BE2C (cell line): ENCODE results near the gene CRYM.
"Not testable (repeated sequence)": the region's sequence is repeated elsewhere in the genome, so short reads cannot be mapped to it uniquely, and the experiment has no call there.

Experiments
- DNase-seq: peaks from one replicate; pipeline ENCODE4 v3.0.0-alpha.2; 2020
- H3K27me3 ChIP-seq: fragments of 250-450 bp; sonication (Bioruptor Pico); 2 replicates; pipeline ENCODE4 v1.5.1; 2020; ENCODE audit warnings: mild to moderate bottlenecking
- H3K36me3 ChIP-seq: fragments of 250-450 bp; sonication (Bioruptor Pico); 2 replicates; pipeline ENCODE4 v1.5.1; 2020; ENCODE audit warnings: mild to moderate bottlenecking
- H3K4me1 ChIP-seq: fragments of 250-450 bp; sonication (Bioruptor Pico); 2 replicates; pipeline ENCODE4 v1.5.1; 2020
- H3K4me3 ChIP-seq: 2 replicates; pipeline ENCODE4 v1.5.1; 2011; ENCODE audit warnings: low read depth, low read length
- H3K9me3 ChIP-seq: fragments of 250-450 bp; sonication (Bioruptor Pico); 2 replicates; pipeline ENCODE4 v1.5.1; 2020
- CTCF ChIP-seq: IDR thresholded peaks from 2 replicates; pipeline ENCODE4 v1.5.1; 2012; ENCODE audit warnings: mild to moderate bottlenecking, low read depth, low read length

CRYM gene

GRCh38 chr16:21274172-21274726 is 3.8 kb downstream of the CRYM start:
- Histone ChIP-seq H3K4me3 (no peak overlapping the region), H3K9me3 (no peaks in the 10 kb centered on the region), H3K27me3 (peaks cover 20% of the 10 kb centered on the region), H3K4me1 (no peaks in the 10 kb centered on the region), H3K36me3 (no peaks in the 10 kb centered on the region)
- no peak for DNase-seq
- no peak for TF ChIP-seq CTCF

GRCh38 chr16:21272763-21273162 is 5.3 kb downstream of the CRYM start:
- DNase-seq, H3K4me3 ChIP-seq: not testable (repeated sequence)

GRCh38 chr16:21272253-21272652 is 5.8 kb downstream of the CRYM start:
- TF ChIP-seq CTCF, result no peak
- no peak for DNase-seq
- H3K27me3 ChIP-seq, result peaks cover 1% of the 10 kb centered on the region
- no peaks in the 10 kb centered on the region for H3K9me3 ChIP-seq
- H3K4me3 ChIP-seq, result no peak overlapping the region
- no peaks in the 10 kb centered on the region for H3K4me1 ChIP-seq
- no peaks in the 10 kb centered on the region for H3K36me3 ChIP-seq

More at GRCh38 chr16:21272763-21273162, 5.3 kb downstream of the CRYM start:
- H3K27me3 ChIP-seq, H3K36me3 ChIP-seq, H3K4me1 ChIP-seq, H3K9me3 ChIP-seq: not testable (repeated sequence)

GRCh38 chr16:21268236-21268635 is 9.9 kb downstream of the CRYM start:
- no peaks in the 10 kb centered on the region for H3K36me3 ChIP-seq

GRCh38 chr16:21267298-21267697 is 10.8 kb downstream of the CRYM start:
- no peaks in the 10 kb centered on the region for H3K36me3 ChIP-seq
- DNase-seq, result no peak
- no peak overlapping the region for H3K4me3 ChIP-seq
- H3K27me3 ChIP-seq, result no peaks in the 10 kb centered on the region
- no peak for TF ChIP-seq CTCF
- no peaks in the 10 kb centered on the region for H3K4me1 ChIP-seq
- no peaks in the 10 kb centered on the region for H3K9me3 ChIP-seq

More at GRCh38 chr16:21268236-21268635, 9.9 kb downstream of the CRYM start:
- no peak for DNase-seq
- Histone ChIP-seq H3K9me3 (no peaks in the 10 kb centered on the region), H3K4me3 (no peak overlapping the region), H3K27me3 (no peaks in the 10 kb centered on the region), H3K4me1 (no peaks in the 10 kb centered on the region)
- no peak for TF ChIP-seq CTCF

- Histone ChIP-seq H3K27me3 (no peaks in the 10 kb centered on the region), H3K4me1 (no peaks in the 10 kb centered on the region), H3K4me3 (no peak overlapping the region), H3K36me3 (no peaks in the 10 kb centered on the region), H3K9me3 (no peaks in the 10 kb centered on the region)
- DNase-seq, result no peak
- no peak for TF ChIP-seq CTCF
These were observed 12.8 kb downstream of the CRYM start for GRCh38 chr16:21265104-21265837.
